HepG2 (cell line): Measurements from ENCODE around the gene SYNPR. TPM values are rescaled to one million over a fixed set of nuclear protein-coding genes. Genes with fewer than 3 reads are reported as not detected.

Experiments
- ATAC-seq: fragments of 200-7000 bp; cut with Tn5 transposase; 3 replicates; pipeline ENCODE4 v1.9.1; 2020; ENCODE audit warnings: mild to moderate bottlenecking, moderate library complexity
- BruUV-seq: library from RNA; stranded (reverse); fragments of 400-500 nt; replicated peaks from 2 replicates; lab custom pipeline; 2021; lab: Mats Ljungman, UMichigan
- CTCF ChIA-PET: fragments of 300-600 bp; formaldehyde crosslinking; extraction: SDS; loops from one replicate; lab custom pipeline; 2021; ENCODE audit warnings: low total read pairs, inconsistent platforms, low intra/inter-chr PET ratio; lab: Yijun Ruan, JAX
- POLR2A ChIA-PET: fragments of 350-600 bp; sonication (Branson Sonifier 250); formaldehyde crosslinking; loops from one replicate; lab custom pipeline; 2020; ENCODE audit warnings: antibody characterized with exemption, inconsistent platforms; lab: Yijun Ruan, JAX
- DNase-seq: peaks from one replicate; pipeline ENCODE4 v3.0.0-alpha.2; 2015; ENCODE audit warnings: low spot score
- FAIRE-seq: peaks from 3 replicates; lab custom pipeline; 2011; peaks lifted over from hg19 to GRCh38; lab: Jason Lieb, UNC
- H2AFZ ChIP-seq: one replicate; pipeline ENCODE4 v1.6.1; 2011; ENCODE audit warnings: low read length, inconsistent platforms
- H3K27ac ChIP-seq: fragments of 300-600 bp; 3 replicates; pipeline ENCODE4 v1.8.0; 2011; ENCODE audit warnings: mixed run types, mild to moderate bottlenecking, mixed read lengths, low read length, inconsistent platforms; ENCODE audit not compliant: insufficient read depth; ENCODE audit errors: extremely low read length
- H3K27me3 ChIP-seq, 2 experiments: fragments of 200-600 bp in 1 of 2; 2 replicates in 1 of 2; 3 replicates in 1 of 2; pipeline versions ENCODE4 v1.6.0 to v1.8.0; 2011; ENCODE audit warnings: low read length in 2 of 2, mild to moderate bottlenecking in 2 of 2, moderate library complexity in 2 of 2, inconsistent platforms in 1 of 2; ENCODE audit not compliant: insufficient read depth in 2 of 2, control insufficient read depth in 1 of 2
- H3K36me3 ChIP-seq, 2 experiments: fragments of 200-600 bp in 1 of 2; replicated peaks in 1 of 2; 2 replicates in 1 of 2; 3 replicates in 1 of 2; pipeline versions ENCODE4 v1.5.1 to v1.8.0; 2011; ENCODE audit warnings: low read length in 2 of 2, inconsistent platforms in 1 of 2; ENCODE audit not compliant: insufficient read depth in 2 of 2, control insufficient read depth in 1 of 2
- H3K4me1 ChIP-seq: 2 replicates; pipeline ENCODE4 v1.5.1; 2012; ENCODE audit warnings: low read length, inconsistent platforms; ENCODE audit not compliant: insufficient read depth
- H3K4me2 ChIP-seq: 2 replicates; pipeline ENCODE4 v1.6.0; 2011; ENCODE audit warnings: low read depth, low read length, inconsistent platforms
- H3K4me3 ChIP-seq, 3 experiments: fragments of 200-600 bp in 1 of 3; sonication (generic), shearing (Covaris generic) in 1 of 3; replicated peaks in 1 of 3; 2 replicates each; pipeline ENCODE4 v1.5.1; 2011 to 2016; ENCODE audit warnings: low read length in 3 of 3, inconsistent platforms in 2 of 3, low read depth in 2 of 3, mild to moderate bottlenecking in 2 of 3, control low read depth in 1 of 3, mixed read lengths in 1 of 3; ENCODE audit not compliant: insufficient read depth in 1 of 3
- H3K79me2 ChIP-seq: one replicate; pipeline ENCODE4 v1.6.1; 2011; ENCODE audit warnings: low read length, inconsistent platforms; ENCODE audit not compliant: insufficient read depth
- H3K9ac ChIP-seq: 2 replicates; pipeline ENCODE4 v1.6.0; 2011; ENCODE audit warnings: mild to moderate bottlenecking, low read depth, low read length, inconsistent platforms; ENCODE audit not compliant: insufficient read depth
- H3K9me3 ChIP-seq: 2 replicates; pipeline ENCODE4 v1.5.1; 2012; ENCODE audit warnings: mild to moderate bottlenecking, low read length
- H4K20me1 ChIP-seq: 2 replicates; pipeline ENCODE4 v1.6.0; 2011; ENCODE audit warnings: inconsistent platforms, mild to moderate bottlenecking, low read length, moderate library complexity; ENCODE audit not compliant: insufficient read depth
- FOXA3 ChIP-seq: IDR thresholded peaks from 2 replicates; pipeline ENCODE4 v1.6.1; 2016; ENCODE audit warnings: missing genetic modification reagents, missing compliant biosample characterization
- HNRNPK ChIP-seq: fragments of 200-400 bp; formaldehyde crosslinking; IDR thresholded peaks from 2 replicates; pipeline ENCODE4 v1.6.1; 2018; ENCODE audit warnings: low read length, low read depth, moderate library complexity, mild to moderate bottlenecking; ENCODE audit not compliant: poor library complexity, severe bottlenecking
- IRF9 ChIP-seq: sonication (generic); formaldehyde crosslinking; IDR thresholded peaks from 2 replicates; pipeline ENCODE4 v1.8.0; 2022; ENCODE audit warnings: missing genetic modification reagents, mild to moderate bottlenecking, borderline replicate concordance
- MAX ChIP-seq: IDR thresholded peaks from 2 replicates; pipeline ENCODE4 v1.6.1; 2012; ENCODE audit warnings: inconsistent platforms
- MED1 ChIP-seq: sonication (generic); formaldehyde crosslinking; IDR thresholded peaks from 2 replicates; pipeline ENCODE4 v1.4.0; 2020; ENCODE audit warnings: missing genetic modification reagents
- NFYB ChIP-seq: sonication (generic); formaldehyde crosslinking; IDR thresholded peaks from 2 replicates; pipeline ENCODE4 v1.4.0; 2020; ENCODE audit warnings: missing genetic modification reagents
- PHB2 ChIP-seq: fragments of 450-650 bp; IDR thresholded peaks from 2 replicates; pipeline ENCODE4 v1.6.1; 2018; ENCODE audit not compliant: partially characterized antibody
- SNAPC2 ChIP-seq: sonication (generic); formaldehyde crosslinking; IDR thresholded peaks from 2 replicates; pipeline ENCODE4 v1.8.1; 2022; ENCODE audit warnings: mild to moderate bottlenecking, missing genetic modification reagents
- ZIK1 ChIP-seq: sonication (generic); formaldehyde crosslinking; IDR thresholded peaks from 2 replicates; pipeline ENCODE4 v1.5.0; 2020; ENCODE audit warnings: mild to moderate bottlenecking, low read depth, missing genetic modification reagents, borderline replicate concordance
- ZNF280B ChIP-seq: sonication (generic); formaldehyde crosslinking; IDR thresholded peaks from 2 replicates; pipeline ENCODE4 v1.5.0; 2020; ENCODE audit warnings: missing genetic modification reagents, mild to moderate bottlenecking, borderline replicate concordance
- ZNF326 ChIP-seq: sonication (generic); formaldehyde crosslinking; IDR thresholded peaks from 2 replicates; pipeline ENCODE4 v1.4.0; 2020; ENCODE audit warnings: missing genetic modification reagents, borderline replicate concordance
- ZNF362 ChIP-seq: sonication (generic); formaldehyde crosslinking; IDR thresholded peaks from 2 replicates; pipeline ENCODE4 v1.4.0; 2020; ENCODE audit warnings: missing genetic modification reagents, mild to moderate bottlenecking, borderline replicate concordance
- ZNF547 ChIP-seq: sonication (generic); formaldehyde crosslinking; IDR thresholded peaks from 2 replicates; pipeline ENCODE4 v1.5.1; 2020; ENCODE audit warnings: mild to moderate bottlenecking, missing genetic modification reagents
- ZNF737 ChIP-seq: sonication (generic); formaldehyde crosslinking; IDR thresholded peaks from 2 replicates; pipeline ENCODE4 v1.5.0; 2020; ENCODE audit warnings: missing genetic modification reagents, mild to moderate bottlenecking, borderline replicate concordance
- ZSCAN12 ChIP-seq: sonication (generic); formaldehyde crosslinking; IDR thresholded peaks from 2 replicates; pipeline ENCODE4 v1.9.0; 2021; ENCODE audit warnings: mild to moderate bottlenecking, missing genetic modification reagents
- WGBS: methylation state at CpG from one replicate; pipeline ENCODE4 v1.1.6; 2017; ENCODE audit warnings: low lambda C conversion rate; 5-methylcytosine and 5-hydroxymethylcytosine counted together
- in situ Hi-C: cut with HindIII; loops from 2 replicates; pipeline ENCODE4 v1.10.0; 2017; ENCODE audit warnings: low pct_unique_long_range_greater_than_20kb; ENCODE audit not compliant: extremely low pct_ligation_motif_present
- intact Hi-C: fragments of 100-400 bp; cut with micrococcal nuclease; formaldehyde crosslinking; loops from one replicate; pipeline ENCODE4 v1.10.0; 2022; ENCODE audit not compliant: unreplicated experiment
- polyA plus RNA-seq, 8 experiments: library from polyadenylated mRNA; depleted of rRNA in 3 of 8; stranded (reverse) in 7 of 8; unstranded in 1 of 8; fragments of >200 nt; fragmentation: Illumina TruSeq in 4 of 8; extraction: Trizol in 4 of 8; gene quantifications; 2 replicates each; pipeline versions ENCODE4 v1.2.1 to v1.2.3, GENCODE V29; 2011 to 2016; ENCODE audit warnings: low read depth in 4 of 8, missing spikeins in 1 of 8, mixed read lengths in 1 of 8; ENCODE audit not compliant: insufficient read depth in 1 of 8
- total RNA-seq, 5 experiments: library from RNA; depleted of rRNA; stranded (reverse); fragments of >200 nt; fragmentation: Illumina TruSeq; extraction: Trizol; gene quantifications; 2 replicates each; pipeline ENCODE4 v1.2.3, GENCODE V29; 2016; ENCODE audit warnings: low read depth in 1 of 5
- TF ChIP-seq, protein P1 (sequence below): sonication (generic); formaldehyde crosslinking; IDR thresholded peaks from 2 replicates; pipeline ENCODE4 v1.4.0; 2020; ENCODE audit warnings: mild to moderate bottlenecking, missing genetic modification reagents, borderline replicate concordance

SYNPR gene
- total and polyA plus RNA-seq, 2 of the 13 experiments (the other 11 are each of a cell fraction or from before 2014, with no cell fraction given), result 0.04 TPM; not detected in 1

DNA sequence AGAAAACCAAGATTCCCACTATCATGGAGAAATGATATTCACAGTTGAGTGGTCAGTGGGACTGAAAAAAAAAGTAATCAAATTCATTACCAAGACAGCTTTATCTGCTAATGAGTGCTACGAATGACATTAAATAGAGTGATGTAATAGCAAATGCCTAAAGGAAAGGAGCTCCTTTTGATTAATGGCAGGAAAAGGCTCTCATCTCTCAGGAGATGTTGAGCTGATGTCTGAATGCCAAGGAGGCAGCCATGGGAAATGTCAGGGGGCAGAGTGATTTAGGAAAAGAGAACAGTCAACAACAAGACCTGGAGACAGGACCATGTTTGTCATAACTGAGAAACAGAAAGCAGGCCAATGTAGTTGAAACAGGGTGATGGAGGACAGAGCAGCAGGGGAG lies 277.7 kb downstream of the SYNPR start:
- H3K27me3 ChIP-seq, result no peaks in the 10 kb centered on the region
- ATAC-seq, result no peak
- POLR2A ChIA-PET, result no interaction called here
- no peak for DNase-seq
- no peaks in the 10 kb centered on the region for H3K9me3 ChIP-seq
- in situ Hi-C loops (no loop called here), intact Hi-C loops (no loop called here)
- no peaks in the 10 kb centered on the region for H3K4me1 ChIP-seq
- H3K4me2 ChIP-seq, result no peak overlapping the region
- WGBS, result 0% methylated on average over 1 of the region's 1 CpG
- H3K9ac ChIP-seq, result no peak overlapping the region
- TF ChIP-seq SNAPC2 (no peak), MAX (no peak), HNRNPK (no peak), ZNF280B (CRISPR knock-in tag) (no peak), ZNF547 (CRISPR knock-in tag) (no peak), ZSCAN12 (CRISPR knock-in tag) (no peak), FOXA3 (no peak), PHB2 (no peak), ZNF326 (no peak), ZNF362 (CRISPR knock-in tag) (no peak), MED1 (CRISPR knock-in tag) (no peak), ZNF737 (CRISPR knock-in tag) (no peak), IRF9 (no peak), NFYB (CRISPR knock-in tag) (no peak), ZIK1 (no peak)
- TF ChIP-seq, protein P1, sequence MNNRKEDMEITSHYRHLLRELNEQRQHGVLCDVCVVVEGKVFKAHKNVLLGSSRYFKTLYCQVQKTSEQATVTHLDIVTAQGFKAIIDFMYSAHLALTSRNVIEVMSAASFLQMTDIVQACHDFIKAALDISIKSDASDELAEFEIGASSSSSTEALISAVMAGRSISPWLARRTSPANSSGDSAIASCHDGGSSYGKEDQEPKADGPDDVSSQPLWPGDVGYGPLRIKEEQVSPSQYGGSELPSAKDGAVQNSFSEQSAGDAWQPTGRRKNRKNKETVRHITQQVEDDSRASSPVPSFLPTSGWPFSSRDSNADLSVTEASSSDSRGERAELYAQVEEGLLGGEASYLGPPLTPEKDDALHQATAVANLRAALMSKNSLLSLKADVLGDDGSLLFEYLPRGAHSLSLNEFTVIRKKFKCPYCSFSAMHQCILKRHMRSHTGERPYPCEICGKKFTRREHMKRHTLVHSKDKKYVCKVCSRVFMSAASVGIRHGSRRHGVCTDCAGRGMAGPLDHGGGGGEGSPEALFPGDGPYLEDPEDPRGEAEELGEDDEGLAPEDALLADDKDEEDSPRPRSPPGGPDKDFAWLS (CRISPR knock-in tag), result no peak
- FAIRE-seq, result no peak
- no peak overlapping the region for H3K4me3 ChIP-seq
- H4K20me1 ChIP-seq, result no peaks in the 10 kb centered on the region
- no TSS peak for BruUV-seq
- H3K79me2 ChIP-seq, result no peaks in the 10 kb centered on the region
- CTCF ChIA-PET, result no interaction called here
- no peak overlapping the region for H2AFZ ChIP-seq
- H3K27ac ChIP-seq, result no peak overlapping the region
- H3K36me3 ChIP-seq, result no peaks in the 10 kb centered on the region
